MM.1S (cell line): ENCODE measurements around the gene CLEC3B.

Experiments
- DNase-seq: peaks from one replicate; pipeline ENCODE4 v3.0.0-alpha.2; 2015
- H2AFZ ChIP-seq: fragments of 300-600 bp; sonication (generic); 2 replicates; pipeline ENCODE4 v1.6.0; 2016; ENCODE audit warnings: antibody characterized with exemption, low read length
- H3F3A ChIP-seq: fragments of 300-600 bp; sonication (generic); 2 replicates; pipeline ENCODE4 v1.6.1; 2016; ENCODE audit warnings: mild to moderate bottlenecking, antibody characterized with exemption, low read length, moderate library complexity, mixed read lengths; ENCODE audit not compliant: insufficient read depth
- H3K27ac ChIP-seq: fragments of 300-600 bp; sonication (generic); 2 replicates; pipeline ENCODE4 v1.5.1; 2016; ENCODE audit warnings: mild to moderate bottlenecking, low read length
- H3K27me3 ChIP-seq: fragments of 300-600 bp; sonication (generic); replicated peaks from 2 replicates; pipeline ENCODE4 v1.6.0; 2016; ENCODE audit warnings: low read length; ENCODE audit not compliant: insufficient read depth
- H3K36me3 ChIP-seq: fragments of 300-600 bp; sonication (generic); replicated peaks from 2 replicates; pipeline ENCODE4 v1.6.1; 2016; ENCODE audit warnings: mild to moderate bottlenecking, low read length, mixed read lengths; ENCODE audit not compliant: insufficient read depth
- H3K4me1 ChIP-seq: fragments of 300-600 bp; sonication (generic); 2 replicates; pipeline ENCODE4 v1.6.1; 2016; ENCODE audit warnings: low read length, mixed read lengths
- H3K4me2 ChIP-seq: fragments of 300-600 bp; sonication (generic); 2 replicates; pipeline ENCODE4 v1.6.0; 2016; ENCODE audit warnings: low read depth, low read length
- H3K4me3 ChIP-seq: fragments of 300-600 bp; sonication (generic); 2 replicates; pipeline ENCODE4 v1.5.1; 2016; ENCODE audit warnings: low read length, mixed read lengths
- H3K79me2 ChIP-seq: fragments of 300-600 bp; sonication (generic); 2 replicates; pipeline ENCODE4 v1.6.1; 2016; ENCODE audit warnings: mixed run types, low read length, mixed read lengths
- H3K9ac ChIP-seq: fragments of 300-600 bp; sonication (generic); 2 replicates; pipeline ENCODE4 v1.6.1; 2016; ENCODE audit warnings: low read length, mixed read lengths
- H3K9me2 ChIP-seq: fragments of 300-600 bp; sonication (generic); replicated peaks from 2 replicates; pipeline ENCODE4 v1.6.1; 2016; ENCODE audit warnings: mild to moderate bottlenecking, low read length, mixed read lengths; ENCODE audit not compliant: insufficient read depth
- H3K9me3 ChIP-seq: fragments of 300-600 bp; sonication (generic); replicated peaks from 2 replicates; pipeline ENCODE4 v1.6.1; 2016; ENCODE audit warnings: mild to moderate bottlenecking, low read length, mixed read lengths; ENCODE audit not compliant: insufficient read depth
- H4K20me1 ChIP-seq: fragments of 300-600 bp; sonication (generic); 2 replicates; pipeline ENCODE4 v1.6.1; 2016; ENCODE audit warnings: mild to moderate bottlenecking, low read length, moderate library complexity, mixed read lengths; ENCODE audit not compliant: insufficient read depth
- CTCF ChIP-seq: fragments of 300-600 bp; sonication (generic); IDR thresholded peaks from 2 replicates; pipeline ENCODE4 v1.5.1; 2016; ENCODE audit warnings: antibody characterized with exemption, low read length, mixed read lengths
- EZH2 ChIP-seq: fragments of 300-600 bp; sonication (generic); optimal IDR thresholded peaks from 2 replicates; pipeline ENCODE3; 2017; ENCODE audit warnings: low read depth, mild to moderate bottlenecking, antibody characterized with exemption, low read length, mixed read lengths
- EZH2phosphoT487 ChIP-seq: fragments of 300-600 bp; sonication (generic); IDR thresholded peaks from 2 replicates; pipeline ENCODE4 v1.6.1; 2018; ENCODE audit warnings: antibody characterized with exemption, low read length

The CLEC3B gene

GRCh38 chr3:45007091-45007490 lies 19.0 kb upstream of the CLEC3B start:
- peaks cover 42% of the 10 kb centered on the region for H3K4me1 ChIP-seq
- no peak overlapping the region for H2AFZ ChIP-seq
- DNase-seq = no peak
- no peaks in the 10 kb centered on the region for H4K20me1 ChIP-seq
- no peaks in the 10 kb centered on the region for H3K27me3 ChIP-seq
- no peaks in the 10 kb centered on the region; the same call in 1 of the 2 replicates for H3K36me3 ChIP-seq
- TF ChIP-seq CTCF (no peak), EZH2phosphoT487 (no peak), EZH2 (no peak)
- no peaks in the 10 kb centered on the region for H3K9me2 ChIP-seq
- no peak overlapping the region for H3K27ac ChIP-seq
- peaks cover 27% of the 10 kb centered on the region for H3F3A ChIP-seq
- H3K9me3 ChIP-seq = no peaks in the 10 kb centered on the region
- no peak overlapping the region for H3K9ac ChIP-seq
- no peak overlapping the region for H3K4me3 ChIP-seq
- peaks cover 7% of the 10 kb centered on the region; the same call in 1 of the 2 replicates for H3K79me2 ChIP-seq
- no peak overlapping the region for H3K4me2 ChIP-seq

GRCh38 chr3:45008117-45008516 lies 18.0 kb upstream of the CLEC3B start:
- Histone ChIP-seq H3K27me3 (no peaks in the 10 kb centered on the region), H3K79me2 (no peaks in the 10 kb centered on the region), H2AFZ (no peak overlapping the region), H4K20me1 (no peaks in the 10 kb centered on the region), H3K27ac (no peak overlapping the region), H3K9me2 (no peaks in the 10 kb centered on the region), H3K9me3 (no peaks in the 10 kb centered on the region), H3K9ac (no peak overlapping the region), H3K4me1 (peaks cover 40% of the 10 kb centered on the region), H3K4me2 (no peak overlapping the region), H3K36me3 (no peaks in the 10 kb centered on the region; the same call in 1 of the 2 replicates), H3F3A (peaks cover 27% of the 10 kb centered on the region), H3K4me3 (no peak overlapping the region)
- DNase-seq = no peak
- no peak for TF ChIP-seq CTCF
- no peak for TF ChIP-seq EZH2phosphoT487
- TF ChIP-seq EZH2 = no peak

GRCh38 chr3:45009868-45010267 lies 16.2 kb upstream of the CLEC3B start:
- Histone ChIP-seq H3K4me1 (peaks cover 31% of the 10 kb centered on the region), H3K4me2 (no peak overlapping the region), H3F3A (peaks cover 16% of the 10 kb centered on the region), H2AFZ (no peak overlapping the region), H3K9me3 (no peaks in the 10 kb centered on the region), H3K9me2 (no peaks in the 10 kb centered on the region), H3K27ac (no peak overlapping the region), H3K9ac (no peak overlapping the region), H3K27me3 (no peaks in the 10 kb centered on the region), H3K36me3 (no peaks in the 10 kb centered on the region; the same call in 1 of the 2 replicates), H3K79me2 (no peaks in the 10 kb centered on the region), H3K4me3 (no peak overlapping the region), H4K20me1 (no peaks in the 10 kb centered on the region)
- no peak for DNase-seq
- TF ChIP-seq CTCF (no peak), EZH2phosphoT487 (no peak), EZH2 (no peak)
